Stimulated activated CD4-positive, alpha-beta T cell treated with anti-CD3 and anti-CD28 coated beads, Interleukin-1b, Interleukin-23, amount 100 ng/mL, for 4 hours (primary cell): Measurements from ENCODE around the gene BTN2A1.

Experiments
- DNase-seq, 2 donors: peaks; one replicate each; pipeline ENCODE4 v3.0.0-alpha.2; 2020; ENCODE audit warnings: low read depth in 2 of 2

Gene BTN2A1

DNA sequence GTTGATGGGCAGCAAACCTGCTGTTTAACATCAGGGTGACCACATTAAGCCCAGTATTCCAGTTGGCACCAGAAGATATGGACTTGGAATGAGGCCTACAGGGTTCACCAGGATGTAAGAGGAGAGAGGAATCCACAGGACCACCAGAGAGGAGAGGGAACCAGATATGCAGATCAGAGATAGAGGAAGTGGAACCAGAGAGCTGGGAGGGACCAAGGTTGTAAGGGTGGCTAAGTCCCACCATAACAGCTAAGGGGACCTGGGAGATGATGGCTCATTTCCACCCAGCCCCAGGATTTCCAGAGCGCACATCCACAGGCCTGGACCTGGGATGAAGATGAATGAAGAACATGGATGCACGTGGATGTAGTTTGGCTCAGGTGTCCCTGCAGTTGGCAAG, 11.1 kb downstream of the BTN2A1 start:
- no peak for DNase-seq

GRCh38 chr6:26470643-26471042, 12.9 kb downstream of the BTN2A1 start:
- DNase-seq = no peak

GRCh38 chr6:26471970-26472369, 14.2 kb downstream of the BTN2A1 start:
- DNase-seq = no peak

GRCh38 chr6:26472549-26473290, 15.0 kb downstream of the BTN2A1 start:
- no peak for DNase-seq

DNA sequence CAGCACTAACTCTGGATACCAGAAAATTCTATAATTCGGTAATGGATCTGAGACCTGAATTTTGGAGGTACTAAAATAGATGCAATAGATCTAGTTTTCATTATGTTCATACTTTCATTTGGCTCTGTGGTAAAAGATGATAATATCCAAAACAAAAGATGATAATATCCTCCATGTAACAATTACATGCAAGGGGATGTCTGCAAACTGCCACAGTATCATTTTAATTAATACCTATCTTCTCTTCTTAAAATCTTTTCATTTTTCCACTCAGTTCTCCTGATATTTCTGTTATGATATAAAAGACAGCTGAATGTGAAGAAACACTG, 15.6 kb downstream of the BTN2A1 start:
- DNase-seq = no peak

DNA sequence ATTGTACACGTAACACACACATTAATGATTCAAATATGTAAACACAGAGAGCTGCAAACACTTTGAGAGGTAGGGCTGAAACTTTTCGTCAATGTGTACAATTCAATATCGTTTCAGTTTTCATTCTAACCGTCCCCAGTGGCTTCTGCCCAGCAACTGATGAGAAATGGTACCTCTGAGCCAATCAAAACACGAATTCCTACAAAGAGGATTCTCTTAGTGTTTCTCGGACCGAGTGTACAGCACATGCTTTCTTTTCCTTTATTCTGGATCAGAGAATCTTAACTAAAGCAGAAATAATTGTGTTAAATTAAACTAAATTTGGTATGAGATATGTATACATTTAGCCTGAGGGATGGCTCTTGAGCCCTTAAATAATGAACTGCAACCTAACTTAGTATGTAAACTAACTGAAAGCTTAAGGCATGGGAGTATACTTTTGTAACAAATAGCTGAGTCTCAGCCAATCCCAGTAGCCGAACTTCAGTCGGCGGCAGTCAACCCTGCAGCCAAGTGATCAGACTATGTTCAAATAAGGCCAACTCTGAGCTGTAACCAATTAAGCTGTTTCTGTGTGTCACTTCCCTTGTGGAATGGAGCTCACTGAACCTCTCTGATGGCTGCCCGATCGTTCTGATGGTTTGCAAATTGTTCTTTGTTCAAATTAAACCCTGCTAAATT, 16.1 kb downstream of the BTN2A1 start:
- peak; percentile 51 to 68 for DNase-seq

GRCh38 chr6:26474439-26474881, 16.7 kb downstream of the BTN2A1 start:
- no peak for DNase-seq

DNA sequence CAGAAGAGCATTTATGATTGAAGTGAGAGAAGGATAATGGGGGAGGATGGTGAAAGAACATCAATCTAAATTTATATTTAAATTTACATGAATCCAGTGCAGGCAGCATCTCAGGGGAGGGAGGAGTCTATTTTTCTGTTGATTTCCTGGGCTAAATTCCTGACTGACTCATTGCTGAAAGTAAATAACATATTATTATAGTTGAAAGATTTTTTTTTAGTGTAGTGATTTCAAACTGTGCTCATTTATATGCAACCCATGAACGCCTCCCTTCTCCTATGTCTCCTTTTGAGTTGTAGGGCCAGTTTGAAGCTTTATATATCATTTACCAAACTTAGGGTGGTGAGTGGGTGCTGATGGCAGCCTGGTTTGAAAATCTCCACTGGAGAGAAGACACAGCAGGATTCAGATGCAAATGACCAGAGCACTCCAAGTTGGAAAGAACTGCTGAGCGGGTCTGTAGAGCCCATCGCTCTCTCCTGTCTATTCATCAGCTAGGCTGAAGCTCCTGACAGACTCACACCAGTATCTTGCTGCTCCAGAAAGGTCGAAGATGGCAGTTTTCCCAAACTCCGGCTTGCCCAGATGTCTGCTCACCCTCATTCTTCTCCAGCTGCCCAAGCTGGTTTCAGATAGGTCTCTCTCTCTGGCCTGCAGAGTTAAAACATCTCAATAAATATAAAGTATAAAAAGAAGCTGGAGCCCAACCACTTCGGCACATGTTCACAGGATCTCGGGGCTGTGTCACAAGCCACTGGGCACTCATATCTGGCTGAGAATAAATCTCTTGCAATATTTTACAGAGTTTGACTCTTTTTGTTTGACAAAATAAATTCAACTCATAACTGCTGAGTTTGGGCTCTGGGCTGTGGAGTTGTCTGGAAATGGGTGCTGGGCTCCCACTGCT, 18.3 kb downstream of the BTN2A1 start:
- no peak for DNase-seq

DNA sequence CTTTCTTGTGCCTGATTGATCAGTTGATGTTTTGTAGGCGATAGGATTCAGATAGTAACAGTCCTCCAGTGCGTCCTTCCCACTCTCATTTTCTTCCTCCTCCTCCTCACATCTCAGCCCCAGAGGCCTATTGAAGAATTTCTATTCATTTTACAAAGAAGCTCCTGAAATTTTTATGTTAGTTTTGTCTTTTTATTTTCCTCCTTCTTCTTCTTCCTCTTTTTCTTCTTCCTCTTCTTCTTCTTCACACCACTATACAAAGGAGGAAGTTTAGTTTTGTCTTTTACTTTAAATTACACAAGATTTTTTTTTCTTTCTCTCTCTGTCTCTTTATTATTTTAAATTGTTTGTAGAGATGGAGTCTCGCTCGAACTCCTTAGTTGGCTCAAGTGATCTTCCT, 19.1 kb downstream of the BTN2A1 start:
- no peak for DNase-seq

DNA sequence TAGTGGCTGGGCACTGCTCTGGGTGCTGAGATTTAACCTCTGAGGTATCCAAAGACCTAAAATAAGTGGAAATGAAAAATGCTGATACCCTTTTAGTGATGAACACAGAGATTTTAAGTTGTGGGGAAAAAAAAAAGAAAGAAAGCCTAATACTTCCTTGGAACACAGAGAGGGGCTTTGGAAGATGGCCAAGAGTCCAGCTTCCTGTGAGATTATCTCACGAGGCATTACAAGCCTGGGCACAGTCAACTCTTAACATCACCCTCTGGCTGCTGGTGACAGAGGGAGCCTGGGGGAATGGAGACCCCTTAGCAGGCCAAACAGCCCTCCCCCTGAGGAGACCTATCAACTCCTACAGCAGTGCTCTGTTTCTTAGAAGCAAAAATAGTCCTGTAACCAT, 19.7 kb downstream of the BTN2A1 start:
- no peak for DNase-seq

GRCh38 chr6:26478100-26478984, 20.6 kb downstream of the BTN2A1 start:
- DNase-seq = no peak

GRCh38 chr6:26478985-26479278, 21.2 kb downstream of the BTN2A1 start:
- DNase-seq = no peak

DNA sequence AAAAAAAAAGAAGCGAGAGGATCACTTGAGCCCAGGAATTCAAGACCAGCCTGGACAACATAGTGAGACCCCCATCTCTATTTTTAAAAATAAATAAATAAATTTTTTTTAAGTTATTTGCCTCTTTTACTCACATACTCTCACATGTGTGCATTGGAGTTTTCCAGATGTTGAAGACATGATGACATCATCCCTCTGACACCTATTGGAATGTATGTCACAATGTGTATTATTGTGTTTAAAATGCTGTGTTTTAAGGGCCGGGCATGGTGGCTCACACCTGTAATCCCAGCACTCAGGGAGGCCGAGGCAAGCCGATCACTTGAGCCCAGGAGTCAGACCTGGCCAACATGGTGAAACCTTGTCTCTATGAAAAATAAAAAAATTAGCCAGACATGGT, 24.6 kb downstream of the BTN2A1 start:
- no peak for DNase-seq

DNA sequence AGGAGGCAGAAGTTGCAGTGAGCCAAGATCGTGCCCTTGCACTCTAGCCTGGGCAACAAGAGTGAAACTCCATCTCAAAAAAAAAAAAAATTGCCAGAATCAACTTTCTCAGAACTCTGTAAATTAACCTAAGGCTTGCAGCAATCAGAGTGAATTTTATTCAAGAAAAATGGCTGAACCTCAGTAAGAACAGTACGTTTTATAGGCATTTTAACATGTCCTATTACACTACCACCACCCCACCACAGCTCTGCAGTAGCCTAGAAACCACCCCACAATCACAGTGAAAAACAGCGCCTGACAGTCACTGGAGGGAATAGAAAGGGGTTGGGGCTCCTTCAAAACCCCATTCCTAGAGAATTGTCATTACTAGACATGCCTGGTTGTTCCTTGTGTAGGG, 26.0 kb downstream of the BTN2A1 start:
- no peak for DNase-seq

DNA sequence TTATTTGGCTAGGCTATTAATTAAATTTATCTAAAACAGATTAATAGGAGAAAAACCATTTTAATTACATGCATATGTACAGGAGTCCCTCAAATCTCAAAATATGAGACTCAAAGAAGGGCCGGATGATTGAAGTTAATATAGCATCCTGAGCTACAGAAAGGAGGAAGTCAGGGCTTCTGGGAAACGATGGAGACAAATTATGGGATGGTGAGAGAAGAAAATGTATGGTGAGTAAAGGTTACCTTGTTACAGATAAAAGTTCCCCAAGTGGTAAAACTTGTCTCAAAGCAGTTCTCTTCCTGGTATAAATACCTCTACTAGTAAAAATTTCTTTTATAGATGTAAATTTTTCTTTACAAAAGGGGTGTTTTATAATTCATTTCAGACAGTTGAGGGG, 26.4 kb downstream of the BTN2A1 start:
- DNase-seq = no peak

DNA sequence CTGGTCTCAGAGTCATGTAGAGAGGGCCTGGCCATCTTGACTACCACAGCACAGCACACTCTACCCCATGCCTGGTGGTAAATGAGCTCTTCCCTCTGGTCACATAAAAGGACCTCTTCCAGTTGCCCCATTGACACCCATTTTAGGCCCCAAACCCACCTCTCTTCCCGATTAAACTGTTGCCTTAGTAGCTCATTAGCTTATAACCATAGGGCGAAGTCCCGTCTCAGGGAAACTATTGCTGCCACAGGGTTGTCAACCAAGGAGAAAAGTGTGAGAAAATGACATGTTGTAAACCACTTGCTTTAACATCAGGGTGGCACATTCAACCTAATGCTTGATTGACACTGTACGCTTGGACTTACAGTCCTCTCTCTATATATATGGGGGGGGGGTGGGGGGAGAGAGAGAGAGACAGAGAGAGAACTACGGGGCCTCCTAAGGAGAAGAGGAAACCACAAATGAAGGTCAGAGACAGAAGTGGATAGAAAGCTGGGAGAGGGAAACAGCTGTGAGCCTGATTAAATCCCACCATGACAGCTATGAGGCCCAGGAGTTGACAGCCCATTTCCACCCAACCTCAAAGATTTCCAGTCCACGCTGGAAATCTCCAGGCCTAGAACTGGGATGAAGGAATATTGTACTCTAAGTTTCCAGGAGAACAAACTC, 27.5 kb downstream of the BTN2A1 start:
- no peak for DNase-seq

DNA sequence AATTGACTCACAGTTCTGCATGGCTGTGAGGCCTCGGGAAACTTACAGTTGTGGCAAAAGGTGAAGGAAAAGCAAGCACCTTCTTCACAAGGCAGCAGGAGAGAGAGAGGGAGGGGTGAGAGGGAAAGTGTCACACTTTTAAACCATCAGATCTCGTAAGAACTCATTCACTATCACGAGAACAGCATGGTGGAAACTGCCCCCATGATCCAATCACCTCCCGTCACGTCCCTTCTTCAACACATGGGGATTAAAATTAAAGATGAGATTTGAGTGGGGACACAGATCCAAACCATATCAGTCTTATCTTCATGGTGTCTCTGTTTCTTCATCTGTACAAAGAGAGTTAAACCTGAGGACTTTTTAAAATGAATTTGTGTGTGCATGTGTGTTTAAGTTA, 28.6 kb downstream of the BTN2A1 start:
- DNase-seq = no peak

DNA sequence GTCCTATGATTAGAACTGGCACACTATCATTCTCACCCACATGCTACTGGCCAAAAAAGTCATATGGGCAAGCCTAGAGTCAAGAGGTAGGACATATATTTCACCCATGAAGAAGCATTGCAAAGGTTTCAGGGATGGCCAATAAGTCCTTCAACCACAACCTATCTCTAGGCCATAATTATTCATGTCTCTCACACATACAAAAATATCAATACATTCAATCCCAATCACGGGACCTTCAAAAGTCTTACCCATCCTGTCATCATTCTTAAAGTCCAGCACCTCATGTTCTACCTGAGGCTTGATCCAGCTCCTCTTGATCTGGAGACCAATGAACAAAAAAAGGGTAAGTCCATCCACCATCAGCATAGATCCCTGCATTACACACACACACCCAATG, 29.7 kb downstream of the BTN2A1 start:
- DNase-seq = no peak

DNA sequence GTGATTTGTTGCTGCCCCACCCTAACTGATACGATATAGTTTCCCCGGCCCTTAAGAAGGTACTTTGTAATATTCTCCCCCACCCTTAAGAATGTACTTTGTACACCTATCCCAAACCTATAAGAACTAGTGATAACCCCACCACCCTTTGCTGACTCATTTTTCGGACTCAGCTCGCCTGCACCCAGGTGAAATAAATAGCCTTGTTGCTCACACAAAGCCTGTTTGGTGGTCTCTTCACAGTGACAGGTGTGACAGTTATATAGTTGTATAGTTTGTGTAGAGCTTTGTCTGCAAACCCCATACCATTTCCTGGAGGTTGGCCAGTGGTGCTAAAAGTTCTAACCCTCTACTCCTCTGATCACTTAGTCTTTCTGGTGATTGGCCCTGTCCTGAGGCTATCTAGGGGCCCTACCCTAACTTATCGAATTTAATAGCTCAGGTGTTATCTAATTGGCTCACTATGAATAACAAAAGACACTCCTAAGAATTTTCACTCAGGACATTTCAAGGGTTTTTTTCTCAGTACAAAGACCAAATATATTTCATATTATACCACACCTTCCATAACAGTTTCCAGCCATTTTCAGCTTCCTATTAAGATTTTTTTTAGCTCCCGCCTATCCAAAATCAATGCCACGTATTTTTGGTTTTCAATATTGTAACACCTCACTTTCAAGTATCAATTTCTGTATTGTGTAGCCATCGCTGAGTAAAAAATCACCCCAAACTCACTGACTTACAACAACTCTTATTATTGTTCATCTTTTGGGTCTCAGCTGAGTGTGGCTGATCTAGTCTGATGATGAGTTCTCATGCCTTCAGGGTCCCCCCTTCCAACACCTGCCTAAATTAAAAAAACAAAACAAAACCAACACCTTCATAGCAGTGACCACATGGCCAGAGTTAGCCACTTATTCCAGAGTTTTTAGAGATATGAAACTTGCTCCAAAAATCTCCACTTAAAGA, 32.5 kb downstream of the BTN2A1 start:
- DNase-seq = no peak

- no peak for DNase-seq
Measured at GRCh38 chr6:26491604-26492003, 33.8 kb downstream of the BTN2A1 start.
